HG03354 (cell line): ENCODE data around the gene HTR4.
A peak's percentile ranks its signal among the peaks of the same experiment; 100 is the strongest.

Experiments used
- ATAC-seq: cut with Tn5 transposase; IDR thresholded peaks from one replicate; pipeline ENCODE4 v1.9.1; 2021; ENCODE audit warnings: mild to moderate bottlenecking; ENCODE audit not compliant: unreplicated experiment, poor library complexity, severe bottlenecking

The HTR4 gene

DNA sequence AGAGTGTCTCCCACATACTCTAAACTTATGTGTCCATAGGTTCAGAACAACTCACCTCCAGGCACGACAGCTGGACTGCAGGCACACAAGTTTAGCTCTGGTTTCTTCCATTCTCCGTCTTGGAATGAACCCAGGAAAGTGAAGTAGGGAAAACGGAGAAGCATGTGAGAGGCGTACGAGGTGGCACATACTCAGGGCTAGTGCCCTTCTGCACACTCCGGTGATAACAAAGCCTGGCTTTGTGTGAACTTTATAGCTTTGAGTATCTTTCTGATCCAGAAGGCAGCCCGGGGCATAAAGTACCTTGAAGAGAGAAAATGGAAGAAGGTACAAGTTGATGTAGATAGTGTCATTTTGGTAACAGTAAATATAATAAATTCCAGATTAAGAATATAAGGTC is 11.1 kb upstream of the HTR4 start:
- ATAC-seq: no peak

DNA sequence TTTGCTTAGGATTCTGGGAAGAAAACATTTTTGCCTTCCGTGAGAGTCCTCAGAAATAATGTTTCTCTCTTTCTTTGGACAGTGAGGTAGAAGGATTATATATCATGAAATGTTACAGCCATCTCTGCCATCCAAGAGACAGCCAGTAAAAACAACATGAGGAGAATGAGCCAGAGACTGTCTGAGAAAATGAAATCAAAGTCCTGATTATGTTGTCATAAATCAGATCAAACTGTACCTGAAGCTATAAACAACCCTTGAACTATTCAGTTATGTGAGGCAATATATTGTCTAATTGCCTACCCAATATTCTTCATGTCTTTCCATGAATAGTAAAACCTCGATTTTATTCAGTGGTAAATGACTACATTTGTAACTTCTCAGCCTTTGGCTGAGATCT is 9.2 kb upstream of the HTR4 start:
- no peak for ATAC-seq

DNA sequence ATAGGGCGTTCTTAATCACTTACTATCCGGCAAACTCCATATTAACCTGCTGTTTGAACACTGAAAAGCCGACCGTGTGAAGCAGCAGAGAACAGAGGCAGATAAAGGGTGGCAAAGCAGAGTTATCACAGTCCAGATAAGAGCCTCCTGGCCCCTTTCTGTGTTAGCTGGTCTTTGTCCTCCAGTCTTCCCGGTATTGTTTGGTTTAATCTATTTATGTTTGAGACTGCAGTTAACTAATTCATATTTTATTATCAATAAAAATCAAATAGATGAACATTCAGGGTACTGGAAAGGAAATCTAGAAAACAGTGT is 6.0 kb upstream of the HTR4 start:
- ATAC-seq: no peak

DNA sequence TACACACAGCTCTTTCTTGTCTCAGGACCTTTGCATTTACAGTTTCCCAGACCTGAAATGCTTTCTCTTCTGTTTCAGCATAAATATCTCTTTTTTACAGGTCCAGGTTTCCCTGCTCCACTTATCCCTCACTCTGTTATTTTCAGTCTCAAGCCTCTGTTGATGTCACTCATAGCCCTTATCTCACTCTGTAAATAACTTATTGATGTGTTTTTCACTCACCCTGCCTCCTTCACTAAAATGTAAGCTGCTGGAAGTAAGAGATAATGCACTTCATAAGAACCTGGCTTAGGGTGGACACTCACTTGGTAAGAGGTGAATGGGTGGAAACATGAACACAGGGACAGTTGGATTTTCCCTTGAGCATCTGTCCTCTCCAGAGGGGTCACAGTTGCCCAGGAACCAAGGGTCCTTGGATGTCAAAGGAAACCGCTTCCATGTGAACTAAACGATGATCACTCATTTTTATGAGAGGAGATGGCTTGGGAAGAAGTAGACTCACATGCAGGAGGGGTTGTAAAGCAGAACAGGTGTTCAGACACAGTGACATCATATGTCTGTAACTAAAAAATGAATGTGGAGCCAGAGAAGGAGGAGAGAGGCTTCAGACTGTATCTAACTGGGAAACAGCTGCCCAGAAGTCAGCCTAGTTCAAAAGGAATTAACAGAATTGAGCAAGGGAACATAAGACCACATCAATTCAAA is 5.5 kb upstream of the HTR4 start:
- no peak for ATAC-seq

DNA sequence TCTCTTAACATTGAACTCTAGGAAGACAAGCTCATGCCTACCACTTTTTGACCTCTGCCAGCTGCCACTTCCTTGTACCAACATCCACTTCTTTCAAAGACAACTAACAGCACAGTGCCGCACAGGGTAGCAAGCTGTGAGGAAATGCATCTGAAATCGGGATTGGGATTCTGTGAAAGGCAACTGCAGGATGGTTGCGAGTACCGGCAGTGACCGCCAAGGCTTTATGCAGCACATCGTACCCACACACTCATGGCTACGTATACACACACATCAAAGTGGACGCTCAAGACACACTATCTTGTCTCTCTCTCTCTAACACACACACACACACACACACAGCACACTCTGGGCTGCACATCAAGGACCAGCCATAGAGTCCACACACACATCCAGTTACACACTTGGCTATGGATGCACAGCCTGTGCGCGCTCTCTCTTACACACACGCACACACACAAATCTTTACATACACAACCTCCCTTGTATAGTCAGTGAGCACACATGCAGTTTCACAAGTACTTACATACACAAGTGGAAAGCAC is 964 bp downstream of the HTR4 start:
- no peak for ATAC-seq

DNA sequence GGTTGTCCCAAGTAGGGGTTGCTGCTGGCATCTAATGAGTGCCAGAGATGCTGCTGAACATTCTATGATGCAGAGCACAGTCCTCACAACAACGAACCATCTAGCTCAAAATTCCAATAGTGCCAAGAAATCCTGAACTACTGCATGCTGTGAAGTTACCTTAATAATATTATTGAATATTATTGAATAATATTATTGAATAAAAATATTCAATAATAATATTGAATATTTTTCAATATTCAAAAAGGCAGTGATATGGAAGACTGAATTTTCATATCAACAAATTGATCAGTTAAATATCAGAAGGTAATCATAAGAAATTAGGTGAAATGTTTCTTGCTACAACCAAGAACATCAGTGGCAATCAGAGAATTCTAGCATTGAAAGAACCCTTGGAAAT is 2.8 kb downstream of the HTR4 start:
- ATAC-seq: no peak

DNA sequence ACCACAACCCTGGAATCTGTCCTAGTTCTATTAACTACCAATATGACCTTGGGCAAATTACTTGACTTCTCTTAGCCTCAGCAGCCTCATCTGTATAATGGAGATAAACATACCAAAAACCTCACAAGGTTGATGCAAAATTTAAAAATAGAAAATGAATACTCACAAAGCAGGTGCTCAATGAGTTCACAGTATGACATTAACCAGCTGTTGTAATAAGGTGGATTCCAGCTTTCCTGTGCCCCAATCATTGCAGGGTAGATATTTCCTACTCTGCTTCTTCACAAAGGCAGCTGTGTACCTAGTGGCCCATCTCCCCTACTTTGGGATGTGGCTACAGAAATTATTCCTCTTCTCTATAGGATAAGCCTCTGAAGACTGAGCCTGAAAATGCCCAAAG is 8.8 kb downstream of the HTR4 start:
- ATAC-seq: peak; percentile 52

DNA sequence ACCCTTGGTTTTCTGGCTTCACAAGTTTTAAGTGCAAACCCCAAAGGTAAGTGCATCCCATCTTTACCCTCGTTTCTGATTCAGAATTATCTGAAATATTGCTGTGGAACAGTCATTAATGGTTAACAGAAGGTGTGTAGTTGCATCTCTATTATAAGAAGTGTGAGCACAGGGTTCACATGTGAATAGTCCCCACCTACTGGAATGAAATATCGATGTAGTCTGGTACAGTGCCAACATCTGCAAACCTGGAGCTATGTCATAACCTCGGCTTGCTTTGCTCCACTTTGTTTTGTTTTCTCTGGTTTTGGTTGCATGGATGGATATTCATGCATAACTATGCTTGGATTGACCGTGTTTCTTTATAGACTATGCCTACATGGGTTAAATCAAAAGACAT is 12.6 kb downstream of the HTR4 start:
- ATAC-seq: no peak

DNA sequence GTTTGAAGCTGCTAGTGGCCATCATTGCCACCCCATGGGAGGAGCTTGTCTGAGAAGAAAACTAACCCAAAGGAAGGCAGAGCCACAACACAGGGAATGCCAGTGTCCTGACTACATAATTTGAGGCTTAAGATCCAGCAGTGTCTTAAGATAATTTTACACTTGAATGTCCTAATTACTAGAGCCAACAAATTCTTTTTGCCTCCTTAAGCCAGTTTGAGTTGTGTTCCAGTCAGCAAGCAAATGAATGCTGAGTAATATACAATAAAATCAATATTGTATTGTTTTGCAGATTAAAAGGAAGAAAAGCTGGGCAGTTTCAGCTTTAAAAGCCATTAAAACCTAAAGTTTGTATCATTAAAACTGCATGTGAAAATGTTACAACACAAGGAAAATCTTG is 13.9 kb downstream of the HTR4 start:
- ATAC-seq: no peak

DNA sequence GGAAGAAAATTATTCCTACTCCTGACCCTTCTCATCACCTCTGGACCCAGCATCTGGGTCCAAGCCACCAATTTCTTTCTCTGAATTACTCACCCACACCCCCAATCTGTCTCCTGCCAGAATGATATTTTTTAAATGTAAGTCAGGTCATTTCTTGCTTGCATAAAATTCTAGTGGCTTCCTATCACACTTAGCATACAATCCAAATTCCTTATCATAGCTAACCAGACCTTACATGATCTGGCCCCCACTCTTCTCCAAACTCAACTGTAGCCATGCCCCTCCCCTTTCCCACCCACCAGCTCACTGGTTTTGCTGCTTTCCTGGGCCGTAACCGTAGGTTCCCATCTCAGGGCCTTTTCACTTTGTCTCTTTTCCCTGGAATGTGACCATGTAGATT is 15.2 kb downstream of the HTR4 start:
- ATAC-seq: no peak

DNA sequence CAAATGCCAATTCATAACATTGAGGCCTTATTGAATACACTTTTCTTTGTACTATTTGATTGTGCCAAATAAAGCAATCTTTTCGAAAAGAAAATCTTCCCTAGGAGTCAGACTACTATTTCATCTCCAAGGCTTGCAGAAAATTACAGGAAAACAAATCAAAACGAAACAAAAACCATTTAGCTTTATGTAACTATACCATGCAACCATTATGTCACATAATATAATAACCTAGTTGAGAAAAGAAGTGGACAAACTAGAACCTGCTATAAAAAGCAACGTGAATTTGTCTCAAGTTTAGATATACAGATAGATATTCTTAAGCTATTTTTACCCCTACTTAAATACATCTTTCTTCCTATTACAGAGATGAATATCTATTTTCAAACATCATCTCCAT is 18.0 kb downstream of the HTR4 start:
- no peak for ATAC-seq

DNA sequence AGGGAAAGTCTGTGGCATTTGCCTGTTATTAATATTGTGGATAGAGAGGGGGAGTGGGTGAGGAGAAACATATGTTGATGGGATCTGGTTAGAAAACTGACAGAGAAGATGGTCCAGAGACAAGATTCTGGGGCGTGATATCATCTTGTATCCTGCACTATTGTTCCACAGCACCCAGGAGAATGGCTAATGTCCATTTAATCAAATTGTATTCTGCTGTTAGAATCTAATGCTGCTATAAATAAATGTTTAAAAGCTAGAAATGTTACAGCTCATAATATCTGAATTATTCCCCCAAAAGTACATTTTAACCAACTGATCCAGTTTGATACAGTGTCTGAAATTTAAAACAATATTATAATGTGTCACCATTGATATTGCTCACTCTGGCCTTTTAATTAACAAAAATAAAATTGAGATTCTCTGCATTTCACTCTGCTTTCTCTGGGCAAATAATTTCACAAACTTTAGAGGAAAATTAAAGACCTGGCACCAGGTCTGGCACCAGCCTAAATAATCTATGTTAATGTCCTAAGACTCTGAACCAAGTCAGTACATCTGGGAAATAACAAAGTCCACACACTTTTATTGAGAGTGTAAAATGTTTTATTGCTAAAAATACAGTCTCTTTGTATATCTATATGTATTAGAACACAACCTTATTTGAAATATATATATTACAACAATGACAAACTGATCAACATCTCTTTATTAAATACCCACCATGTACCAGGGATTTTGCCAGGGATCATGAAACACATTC is 18.8 kb downstream of the HTR4 start:
- no peak for ATAC-seq

DNA sequence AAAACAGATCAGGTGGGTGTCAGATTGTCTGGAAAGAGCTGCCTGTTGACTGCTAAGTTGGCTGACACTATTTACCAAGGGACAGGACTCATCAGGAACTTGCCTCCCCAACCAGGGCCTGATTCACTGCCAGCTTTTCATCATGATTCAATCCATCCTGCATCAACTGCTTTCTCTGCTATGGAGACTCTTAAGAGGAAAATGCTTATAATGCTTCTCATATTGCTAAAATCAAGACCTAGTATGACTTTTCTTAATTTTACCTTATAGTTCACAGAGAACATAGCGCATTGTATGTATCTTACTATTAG is 21.3 kb downstream of the HTR4 start:
- no peak for ATAC-seq

DNA sequence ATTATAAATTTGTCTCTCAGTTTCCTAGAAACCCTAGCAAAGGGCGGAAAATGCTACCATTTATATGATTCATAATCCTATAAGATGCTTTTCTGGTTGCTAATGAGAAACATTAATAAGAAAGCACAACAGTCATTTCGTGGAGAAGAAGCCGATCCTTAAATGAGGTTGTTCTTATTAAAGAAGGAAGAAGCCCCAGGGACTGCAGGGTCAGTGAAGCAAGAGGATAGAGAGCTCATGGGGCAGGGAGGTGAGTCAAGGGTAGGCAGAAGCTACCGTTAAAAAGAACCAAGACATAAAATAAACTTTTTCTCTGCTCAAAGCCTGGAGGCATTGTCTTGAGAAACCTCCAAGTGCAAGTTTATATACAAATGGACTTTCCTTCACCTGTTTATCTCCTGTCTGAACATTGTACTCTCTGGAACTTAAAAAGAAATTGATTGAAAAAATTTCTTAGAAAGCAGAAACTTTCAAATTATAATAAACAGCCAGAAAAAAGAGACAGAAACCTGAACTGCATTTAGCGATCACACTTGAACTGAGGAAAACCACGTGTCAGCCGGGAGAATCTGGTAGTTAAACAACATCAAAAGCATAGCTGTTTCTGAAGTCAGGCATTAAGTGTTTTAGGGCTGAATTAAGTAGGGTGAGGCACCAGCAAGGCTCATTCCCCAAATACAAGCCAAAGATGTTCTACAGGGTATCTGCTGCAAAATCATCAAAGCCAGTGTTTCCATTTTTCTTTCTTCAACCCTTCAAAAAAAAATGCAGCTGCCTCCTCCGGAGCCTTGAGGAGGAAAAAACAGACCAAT is 21.9 kb downstream of the HTR4 start:
- no peak for ATAC-seq

DNA sequence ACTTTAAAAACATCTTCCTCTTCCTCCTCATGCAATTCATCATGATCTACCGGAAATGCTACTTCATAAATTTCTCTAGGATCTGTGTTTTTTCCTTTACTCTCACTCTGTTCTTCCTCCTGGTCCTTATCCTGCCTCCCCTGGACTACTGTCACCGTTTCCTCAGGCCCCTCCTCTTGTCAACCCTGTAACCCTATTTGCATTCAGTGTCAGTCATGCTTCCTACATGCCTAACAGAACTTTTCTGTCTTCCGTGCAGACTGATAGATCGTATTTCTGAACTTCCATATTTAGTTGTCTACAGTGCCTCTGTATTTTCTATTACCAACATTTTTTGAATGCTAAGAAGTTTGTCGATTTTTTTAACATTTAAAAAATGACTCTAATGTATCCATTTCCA is 27.3 kb downstream of the HTR4 start:
- ATAC-seq: no peak

DNA sequence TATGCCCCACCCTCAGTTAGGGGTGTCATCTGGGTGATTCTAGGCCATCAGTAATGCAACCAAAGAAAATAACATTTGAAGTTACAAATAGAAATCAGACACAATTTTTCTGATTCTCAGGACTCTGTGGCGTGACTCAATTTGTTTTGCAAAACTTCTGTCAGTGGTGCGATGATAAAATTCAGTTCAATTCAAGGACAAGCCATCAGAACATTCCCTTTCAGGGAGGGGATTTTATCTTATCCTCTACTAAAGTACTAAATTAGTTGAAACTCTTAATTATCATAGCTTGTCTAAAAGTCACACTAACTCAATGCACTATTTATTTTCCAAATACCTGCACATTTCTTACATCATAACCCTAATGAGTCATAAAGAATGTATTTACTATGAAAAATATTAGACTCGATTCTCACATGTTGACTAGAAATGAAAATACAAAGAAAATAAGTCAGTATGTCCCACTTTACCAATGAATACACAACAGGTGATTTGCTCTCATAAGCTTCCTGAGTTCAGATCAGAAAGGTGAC is 28.2 kb downstream of the HTR4 start:
- ATAC-seq: no peak

DNA sequence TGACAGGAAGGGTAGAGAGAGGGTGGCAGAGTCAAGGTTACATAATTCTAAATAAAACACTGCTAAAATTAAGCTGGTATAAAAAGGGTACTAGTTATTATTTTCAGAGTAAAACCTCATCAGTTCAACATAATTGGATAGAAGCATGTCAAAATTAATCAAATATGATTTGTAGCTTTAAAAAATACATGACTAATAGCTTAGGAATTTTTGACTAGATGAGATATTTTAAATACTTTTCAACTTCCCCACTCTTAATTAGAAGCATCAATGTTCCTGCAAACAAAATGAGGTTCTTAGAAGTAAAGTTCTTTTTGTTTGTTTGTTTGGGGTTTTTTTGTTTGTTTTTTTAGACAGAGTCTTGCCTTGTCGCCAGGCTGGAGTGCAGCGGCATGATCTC is 29.1 kb downstream of the HTR4 start:
- no peak for ATAC-seq

DNA sequence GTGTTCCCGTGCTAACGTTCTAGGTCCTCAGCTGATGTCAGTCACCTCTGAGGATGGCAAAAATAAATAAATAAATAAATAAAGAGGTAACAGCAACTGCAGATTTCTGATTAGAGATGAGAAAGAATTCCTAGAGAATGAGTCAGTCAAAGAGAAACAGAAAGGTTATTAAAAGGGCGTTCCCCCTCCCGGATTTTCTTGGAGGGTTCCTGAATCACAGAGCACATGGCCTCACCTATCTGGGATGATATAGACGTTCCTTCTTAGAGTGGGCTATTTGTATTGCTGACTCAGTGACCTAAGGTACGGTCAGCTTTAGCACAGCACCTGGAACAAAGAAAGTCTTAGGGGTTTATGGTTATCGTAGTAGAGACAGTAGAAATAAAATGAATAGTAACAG is 30.6 kb downstream of the HTR4 start:
- ATAC-seq: no peak

DNA sequence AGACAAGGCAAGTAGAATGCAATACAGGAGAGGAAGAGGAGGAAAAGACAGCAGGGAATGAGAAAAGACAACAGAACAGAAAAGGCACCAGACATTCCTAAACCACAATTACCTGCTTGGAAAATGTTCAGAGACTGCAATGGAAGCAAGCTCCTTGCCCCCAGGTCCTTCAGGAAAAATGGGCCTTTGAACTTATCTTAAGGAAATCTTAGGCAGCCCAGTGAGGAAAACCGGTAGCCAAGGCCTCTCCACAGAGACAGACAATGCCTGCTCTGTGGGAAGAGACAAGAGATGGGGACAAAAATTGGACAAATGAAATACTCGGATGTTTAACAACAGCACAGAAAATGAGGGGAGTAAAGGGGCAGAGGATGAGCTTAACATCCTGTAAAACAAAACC is 31.2 kb downstream of the HTR4 start:
- no peak for ATAC-seq

DNA sequence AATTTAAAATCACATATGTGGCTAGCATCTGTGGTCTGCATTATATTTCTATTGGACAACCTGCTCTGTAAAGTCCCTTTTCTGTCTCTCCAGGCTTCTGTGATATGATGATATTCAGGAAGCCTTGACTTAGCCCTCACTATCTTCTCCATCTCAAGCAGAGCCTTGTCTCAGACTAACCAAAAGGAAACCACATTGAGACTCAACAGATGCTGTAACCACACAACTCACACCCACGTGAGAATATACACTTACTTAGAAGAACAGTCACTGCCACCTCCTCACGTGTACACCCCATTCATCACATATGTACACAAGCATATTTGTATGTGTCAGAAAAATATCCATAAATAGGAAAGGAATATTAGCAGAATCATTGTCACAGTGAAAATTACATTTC is 33.6 kb downstream of the HTR4 start:
- peak; percentile 79 for ATAC-seq

DNA sequence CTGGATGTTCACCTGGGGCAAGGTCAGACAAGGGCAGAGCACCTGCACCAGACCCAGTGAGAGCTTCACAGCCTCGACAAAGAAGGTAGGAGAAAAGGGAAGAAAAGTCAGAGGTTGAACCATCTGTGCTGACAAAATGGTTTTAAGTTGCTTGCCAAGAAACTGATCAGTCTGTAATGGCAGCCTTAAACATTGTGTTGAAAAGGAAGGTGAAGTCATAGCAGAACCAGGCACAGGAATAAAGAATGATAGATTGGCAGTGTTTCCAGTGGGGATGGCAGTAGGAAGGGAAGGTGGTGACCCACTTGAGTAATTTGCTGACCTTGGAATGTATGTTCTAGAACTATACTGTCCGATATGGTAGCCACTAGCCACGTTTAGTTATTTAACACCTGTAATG is 34.2 kb downstream of the HTR4 start:
- no peak for ATAC-seq
